ENCODE results near the gene PRDM15. TPM values are rescaled to one million over a fixed set of nuclear protein-coding genes. Genes with fewer than 3 reads are reported as not detected.

The PRDM15 gene
- total RNA-seq, 1 experiment from 2014 or later: 5.7 TPM

- DNase-seq (ENCODE audit: unreplicated experiment): no peak
- POLR2A ChIA-PET: interaction anchor here (0.6 to 1.2 kb wide), 2 partner anchors 19 to 31 kb away, joined by 3 to 5 read pairs; no protein-coding TSS in a partner anchor
- BruUV-seq (replicated peaks): no TSS peak
- Mint-ChIP-seq H3K36me3 (ENCODE audit: insufficient read depth, unreplicated experiment) (peaks cover 7% of the 10 kb centered on the region), H3K27me3 (ENCODE audit: insufficient read depth, unreplicated experiment) (no peaks in the 10 kb centered on the region), H3K9me3 (ENCODE audit: unreplicated experiment) (peaks cover 1% of the 10 kb centered on the region), H3K4me3 (ENCODE audit: unreplicated experiment) (no peak overlapping the region), H3K27ac (ENCODE audit: low read depth, unreplicated experiment) (no peak overlapping the region), H3K4me1 (ENCODE audit: insufficient read depth, unreplicated experiment) (no peaks in the 10 kb centered on the region)
- TF ChIP-seq, protein P1, sequence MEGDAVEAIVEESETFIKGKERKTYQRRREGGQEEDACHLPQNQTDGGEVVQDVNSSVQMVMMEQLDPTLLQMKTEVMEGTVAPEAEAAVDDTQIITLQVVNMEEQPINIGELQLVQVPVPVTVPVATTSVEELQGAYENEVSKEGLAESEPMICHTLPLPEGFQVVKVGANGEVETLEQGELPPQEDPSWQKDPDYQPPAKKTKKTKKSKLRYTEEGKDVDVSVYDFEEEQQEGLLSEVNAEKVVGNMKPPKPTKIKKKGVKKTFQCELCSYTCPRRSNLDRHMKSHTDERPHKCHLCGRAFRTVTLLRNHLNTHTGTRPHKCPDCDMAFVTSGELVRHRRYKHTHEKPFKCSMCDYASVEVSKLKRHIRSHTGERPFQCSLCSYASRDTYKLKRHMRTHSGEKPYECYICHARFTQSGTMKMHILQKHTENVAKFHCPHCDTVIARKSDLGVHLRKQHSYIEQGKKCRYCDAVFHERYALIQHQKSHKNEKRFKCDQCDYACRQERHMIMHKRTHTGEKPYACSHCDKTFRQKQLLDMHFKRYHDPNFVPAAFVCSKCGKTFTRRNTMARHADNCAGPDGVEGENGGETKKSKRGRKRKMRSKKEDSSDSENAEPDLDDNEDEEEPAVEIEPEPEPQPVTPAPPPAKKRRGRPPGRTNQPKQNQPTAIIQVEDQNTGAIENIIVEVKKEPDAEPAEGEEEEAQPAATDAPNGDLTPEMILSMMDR (IDR thresholded peaks at IDR 0.05; ENCODE audit: unreplicated experiment): no peak
- CTCF ChIA-PET: interaction anchor here (0.6 kb wide), 1 partner anchor 37 kb away, joined by 3 read pairs; no protein-coding TSS in a partner anchor
- intact Hi-C loops (cut with micrococcal nuclease): no loop called here
These were observed 32.6 kb downstream of the PRDM15 start for GRCh38 chr21:41846536-41846935.

DNA sequence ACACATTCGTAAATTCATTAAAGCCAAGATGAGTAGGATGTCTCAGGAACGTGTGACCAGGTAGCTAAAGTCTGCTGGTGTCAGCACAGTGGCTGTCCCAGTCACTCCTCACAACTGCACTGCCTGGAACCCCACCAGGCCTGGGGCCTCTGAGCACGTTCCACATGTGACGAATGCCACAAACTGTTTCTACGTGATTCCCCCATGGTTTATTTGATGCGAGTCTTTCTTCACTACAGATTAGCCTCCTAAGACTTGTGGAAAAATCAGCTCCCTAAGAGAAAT lies 33.2 kb downstream of the PRDM15 start:
- TF ChIP-seq, protein P1 (IDR thresholded peaks at IDR 0.05; ENCODE audit: unreplicated experiment): no peak
- no peaks in the 10 kb centered on the region for H3K4me1 Mint-ChIP-seq (ENCODE audit: insufficient read depth, unreplicated experiment)
- no TSS peak for BruUV-seq (replicated peaks)
- intact Hi-C loops (cut with micrococcal nuclease): no loop called here
- H3K27me3 Mint-ChIP-seq (ENCODE audit: insufficient read depth, unreplicated experiment): no peaks in the 10 kb centered on the region
- CTCF ChIA-PET: interaction anchor here (0.6 kb wide), 1 partner anchor 37 kb away, joined by 3 read pairs; no protein-coding TSS in a partner anchor
- POLR2A ChIA-PET: no interaction called here
- DNase-seq (ENCODE audit: unreplicated experiment): no peak
- H3K27ac Mint-ChIP-seq (ENCODE audit: low read depth, unreplicated experiment): no peak overlapping the region
- H3K4me3 Mint-ChIP-seq (ENCODE audit: unreplicated experiment): no peak overlapping the region
- peaks cover 7% of the 10 kb centered on the region for H3K9me3 Mint-ChIP-seq (ENCODE audit: unreplicated experiment)
- peaks cover 7% of the 10 kb centered on the region for H3K36me3 Mint-ChIP-seq (ENCODE audit: insufficient read depth, unreplicated experiment)

DNA sequence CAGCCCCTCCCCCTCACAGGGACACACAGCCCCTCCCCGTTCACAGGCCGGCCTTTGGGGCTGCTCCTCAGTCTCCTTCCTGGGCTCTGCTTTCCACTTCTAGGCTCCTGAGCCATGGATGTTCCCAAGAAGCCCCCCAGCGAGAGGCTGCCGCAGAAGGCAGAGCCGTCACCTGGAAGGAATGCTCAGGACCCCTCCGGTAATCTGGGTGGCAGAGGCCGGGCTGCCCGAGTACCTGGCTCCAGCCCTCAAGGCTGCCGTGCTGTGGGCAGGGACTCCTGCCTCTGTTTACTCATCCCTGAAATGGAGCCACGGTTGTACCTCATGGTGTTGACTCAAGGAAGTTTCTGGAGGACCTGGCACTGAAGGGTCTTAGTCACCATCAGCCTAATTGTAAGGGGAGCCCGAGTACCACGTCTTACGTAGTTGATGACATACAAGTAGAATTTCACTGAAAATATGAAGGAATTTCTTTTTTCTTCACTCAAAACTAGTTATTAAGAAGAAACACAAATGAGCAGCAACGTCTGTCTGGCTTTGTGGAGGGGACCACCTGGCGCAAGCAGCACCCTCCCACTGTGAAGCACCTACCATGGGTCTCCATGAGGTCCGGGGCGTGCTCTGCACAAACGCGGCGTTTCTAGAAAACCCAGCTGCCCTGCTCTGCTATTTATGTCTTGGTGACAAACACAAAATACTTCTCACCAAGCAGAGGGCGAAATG lies 33.7 kb downstream of the PRDM15 start:
- ChIA-PET CTCF (no interaction called here), POLR2A (no interaction called here)
- Mint-ChIP-seq H3K27me3 (ENCODE audit: insufficient read depth, unreplicated experiment) (no peaks in the 10 kb centered on the region), H3K9me3 (ENCODE audit: unreplicated experiment) (peaks cover 12% of the 10 kb centered on the region), H3K36me3 (ENCODE audit: insufficient read depth, unreplicated experiment) (peaks cover 7% of the 10 kb centered on the region), H3K27ac (ENCODE audit: low read depth, unreplicated experiment) (no peak overlapping the region), H3K4me1 (ENCODE audit: insufficient read depth, unreplicated experiment) (no peaks in the 10 kb centered on the region), H3K4me3 (ENCODE audit: unreplicated experiment) (no peak overlapping the region)
- TF ChIP-seq, protein P1 (IDR thresholded peaks at IDR 0.05; ENCODE audit: unreplicated experiment): no peak
- DNase-seq (ENCODE audit: unreplicated experiment): no peak
- BruUV-seq (replicated peaks): no TSS peak
- intact Hi-C loops (cut with micrococcal nuclease): no loop called here

DNA sequence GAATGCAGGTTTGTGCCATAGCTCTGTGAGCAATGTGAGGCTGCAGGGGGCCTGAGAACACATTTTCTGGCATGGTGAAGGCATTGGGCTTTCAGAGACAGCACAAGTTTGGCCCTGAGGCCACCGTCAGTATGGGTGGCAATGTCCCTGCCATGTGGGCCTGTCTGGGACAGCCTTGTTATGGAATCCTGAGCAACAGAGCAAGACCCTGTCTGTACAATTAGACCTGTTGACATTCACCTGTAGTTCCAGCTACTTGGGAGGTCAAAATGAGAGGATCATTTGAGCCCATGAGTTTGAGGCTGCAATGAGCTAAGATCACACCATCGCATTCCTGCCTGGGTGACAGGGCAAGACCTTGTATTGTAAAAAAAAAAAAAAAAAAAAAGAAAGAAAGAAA lies 35.6 kb downstream of the PRDM15 start:
- Mint-ChIP-seq H3K4me3 (ENCODE audit: unreplicated experiment) (no peak overlapping the region), H3K4me1 (ENCODE audit: insufficient read depth, unreplicated experiment) (no peaks in the 10 kb centered on the region), H3K27ac (ENCODE audit: low read depth, unreplicated experiment) (no peak overlapping the region), H3K36me3 (ENCODE audit: insufficient read depth, unreplicated experiment) (peaks cover 7% of the 10 kb centered on the region), H3K9me3 (ENCODE audit: unreplicated experiment) (peaks cover 16% of the 10 kb centered on the region), H3K27me3 (ENCODE audit: insufficient read depth, unreplicated experiment) (no peaks in the 10 kb centered on the region)
- TF ChIP-seq, protein P1 (IDR thresholded peaks at IDR 0.05; ENCODE audit: unreplicated experiment): no peak
- intact Hi-C loops (cut with micrococcal nuclease): no loop called here
- BruUV-seq (replicated peaks): no TSS peak
- no peak for DNase-seq (ENCODE audit: unreplicated experiment)
- ChIA-PET POLR2A (no interaction called here), CTCF (no interaction called here)

Measured in MCF 10A (cell line).